GM12874 (cell line): ENCODE data around the gene ATRNL1.

Experiments
- CTCF ChIP-seq: IDR thresholded peaks from 2 replicates; pipeline ENCODE4 v1.5.1; 2011; ENCODE audit warnings: low read depth, mild to moderate bottlenecking, control low read depth, low read length, moderate library complexity; ENCODE audit not compliant: insufficient read depth

ATRNL1 gene

GRCh38 chr10:115402699-115403098 is 309.5 kb downstream of the ATRNL1 start:
- no peak for TF ChIP-seq CTCF

- TF ChIP-seq CTCF, result no peak
Observed at GRCh38 chr10:115409347-115409746, 316.2 kb downstream of the ATRNL1 start.

GRCh38 chr10:115417585-115418265 is 324.6 kb downstream of the ATRNL1 start:
- TF ChIP-seq CTCF, result peak; percentile 70

- TF ChIP-seq CTCF, result no peak
Observed at GRCh38 chr10:115422624-115423023, 329.5 kb downstream of the ATRNL1 start.

GRCh38 chr10:115427611-115428010 is 334.4 kb downstream of the ATRNL1 start:
- no peak for TF ChIP-seq CTCF

- TF ChIP-seq CTCF, result no peak
Observed at GRCh38 chr10:115432188-115432819, 339.1 kb downstream of the ATRNL1 start.

GRCh38 chr10:115436999-115437398 is 343.8 kb downstream of the ATRNL1 start:
- no peak for TF ChIP-seq CTCF
